Measurements from ENCODE around the gene GAB4.

Gene GAB4

DNA sequence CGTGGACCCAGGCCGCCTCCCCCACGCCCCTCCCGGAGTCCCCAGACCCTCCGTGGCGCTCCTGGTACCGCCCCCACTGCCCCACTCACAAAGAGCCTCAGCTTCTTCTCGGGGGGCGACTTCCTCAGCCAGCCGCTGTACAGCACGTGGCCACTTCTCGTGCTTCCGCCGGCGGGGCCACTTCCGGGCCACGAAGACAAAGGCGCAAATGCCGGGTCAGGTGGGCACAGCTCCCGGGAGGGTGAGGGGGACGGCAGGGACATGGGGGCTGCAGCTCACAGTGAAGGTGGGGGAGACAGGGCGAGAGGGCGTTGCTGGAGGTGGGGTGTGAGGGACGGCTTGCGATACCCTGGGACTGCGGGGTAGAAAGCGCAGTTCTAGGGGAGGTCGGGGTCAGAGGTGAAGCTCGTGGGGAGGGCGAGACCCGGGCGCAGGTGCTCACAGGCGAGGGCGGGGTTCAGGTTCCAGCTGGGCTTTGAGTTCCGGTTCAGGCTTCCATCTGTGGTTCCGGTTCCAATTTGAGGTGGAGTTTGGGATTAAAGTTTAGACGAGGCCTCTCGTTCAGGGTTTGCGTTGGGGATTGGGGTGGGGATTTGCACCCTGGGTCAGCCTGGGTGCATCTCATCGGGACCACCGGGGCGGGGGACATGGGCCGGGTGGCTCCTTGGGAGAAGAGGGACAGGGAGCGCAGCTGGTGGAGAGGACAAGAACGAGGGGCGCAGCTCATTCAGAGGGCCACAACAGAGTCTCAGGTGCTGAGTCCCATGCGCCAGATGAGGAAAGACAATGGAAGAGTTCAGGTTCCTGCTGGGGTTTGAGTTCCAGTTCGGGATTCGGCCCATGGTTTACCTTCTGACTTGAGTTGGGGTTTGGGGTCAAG lies at the start of gene GAB4:
Gene GAB4 (minus strand): TSS at position 371 of the 880 bp plus-strand sequence. CDS start 108 bp downstream, at position 263.
- in situ Hi-C loops (cut with HindIII; ENCODE audit: low pct_ligation_motif_present, low sequenced_read_pairs) = no loop called here
- TF ChIP-seq CTCF (IDR thresholded peaks at IDR 0.05; ENCODE audit: low read depth, low read length, missing control alignments) = no peak
- no peak within 1 kb of the TSS for H3K27ac ChIP-seq
- no peaks in the 10 kb centered on the region for H3K36me3 ChIP-seq (replicated peaks)
- H3K27me3 ChIP-seq (replicated peaks) = no peaks in the 10 kb centered on the region
- H3K4me3 ChIP-seq (ENCODE audit: low read depth, low read length) = no peak within 1 kb of the TSS
- DNase-seq = no peak

- H3K27me3 ChIP-seq (replicated peaks) = no peaks in the 10 kb centered on the region
- H3K36me3 ChIP-seq (replicated peaks) = no peaks in the 10 kb centered on the region
- TF ChIP-seq CTCF (IDR thresholded peaks at IDR 0.05; ENCODE audit: low read depth, low read length, missing control alignments) = no peak
- DNase-seq = no peak
- H3K27ac ChIP-seq = no peak overlapping the region
- H3K4me3 ChIP-seq (ENCODE audit: low read depth, low read length) = no peak overlapping the region
- in situ Hi-C loops (cut with HindIII; ENCODE audit: low pct_ligation_motif_present, low sequenced_read_pairs) = no loop called here
Observed at GRCh38 chr22:17056807-17057206, 48.8 kb upstream of the GAB4 start.

DNA sequence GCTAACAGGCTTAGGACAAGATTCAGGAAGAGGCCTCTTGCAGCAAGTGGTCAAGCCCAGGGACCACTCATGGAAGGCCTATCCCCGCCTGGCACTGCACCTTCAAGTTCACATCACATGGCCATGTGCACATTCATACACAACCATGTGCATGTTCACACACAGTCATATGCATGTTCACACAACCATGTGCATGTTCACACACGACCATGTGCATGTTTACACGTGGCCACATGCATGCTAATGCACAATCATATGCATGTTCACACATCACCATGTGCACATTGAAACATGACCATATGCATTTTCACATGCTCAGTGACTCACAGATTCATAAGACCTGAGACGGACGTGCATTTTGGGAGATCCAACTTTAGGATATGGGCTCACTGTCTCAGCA lies 48.0 kb upstream of the GAB4 start:
- no peak for DNase-seq
- TF ChIP-seq CTCF (IDR thresholded peaks at IDR 0.05; ENCODE audit: low read depth, low read length, missing control alignments) = no peak
- H3K27ac ChIP-seq = no peak overlapping the region
- in situ Hi-C loops (cut with HindIII; ENCODE audit: low pct_ligation_motif_present, low sequenced_read_pairs) = no loop called here
- H3K4me3 ChIP-seq (ENCODE audit: low read depth, low read length) = no peak overlapping the region
- H3K36me3 ChIP-seq (replicated peaks) = no peaks in the 10 kb centered on the region
- no peaks in the 10 kb centered on the region for H3K27me3 ChIP-seq (replicated peaks)

- no peak for TF ChIP-seq CTCF (IDR thresholded peaks at IDR 0.05; ENCODE audit: low read depth, low read length, missing control alignments)
- in situ Hi-C loops (cut with HindIII; ENCODE audit: low pct_ligation_motif_present, low sequenced_read_pairs) = no loop called here
- Histone ChIP-seq H3K27me3 (replicated peaks) (no peaks in the 10 kb centered on the region), H3K4me3 (ENCODE audit: low read depth, low read length) (no peak overlapping the region), H3K27ac (no peak overlapping the region), H3K36me3 (replicated peaks) (no peaks in the 10 kb centered on the region)
- DNase-seq = no peak
Observed at GRCh38 chr22:17047656-17048055, 39.6 kb upstream of the GAB4 start.

- DNase-seq = no peak
Observed at GRCh38 chr22:17046566-17047348, 38.7 kb upstream of the GAB4 start.

More at GRCh38 chr22:17046566-17047348, 38.7 kb upstream of the GAB4 start:
- TF ChIP-seq CTCF (IDR thresholded peaks at IDR 0.05; ENCODE audit: low read depth, low read length, missing control alignments) = no peak
- H3K27me3 ChIP-seq (replicated peaks) = no peaks in the 10 kb centered on the region
- in situ Hi-C loops (cut with HindIII; ENCODE audit: low pct_ligation_motif_present, low sequenced_read_pairs) = no loop called here
- no peaks in the 10 kb centered on the region for H3K36me3 ChIP-seq (replicated peaks)
- no peak overlapping the region for H3K4me3 ChIP-seq (ENCODE audit: low read depth, low read length)
- no peak overlapping the region for H3K27ac ChIP-seq

Measured in brain microvascular endothelial cell (primary cell).